Testis (tissue), 2 donors: ENCODE measurements around the gene PTPRD.

Source experiments
- CTCF ChIP-seq, 3 experiments: fragments of 450-650 bp in 2 of 3; fragments of 200-600 bp in 1 of 3; sonication (generic) in 1 of 3; IDR thresholded peaks; one replicate each; pipeline ENCODE4 v1.5.1; 2016 to 2019; ENCODE audit warnings: antibody characterized with exemption in 3 of 3, mild to moderate bottlenecking in 2 of 3, moderate library complexity in 1 of 3
- POLR2A ChIP-seq: fragments of 450-650 bp; IDR thresholded peaks from one replicate; pipeline ENCODE4 v1.6.1; 2017; ENCODE audit warnings: antibody characterized with exemption, mild to moderate bottlenecking, moderate library complexity

GRCh38 chr9:8842402-8843193 lies 1770.2 kb downstream of the PTPRD start:
- no peak for TF ChIP-seq POLR2A
- no peak for TF ChIP-seq CTCF (IDR thresholded peaks at IDR 0.05)
